Mesenteric fat pad (tissue), 1 donor: ENCODE results near the gene NDUFA11. TPM values are rescaled to one million over a fixed set of nuclear protein-coding genes. Genes with fewer than 3 reads are reported as not detected.
"Not testable (repeated sequence)": the region's sequence is repeated elsewhere in the genome, so short reads cannot be mapped to it uniquely, and the experiment has no call there.

Experiments
- DNase-seq: peaks from one replicate; pipeline ENCODE4 v3.0.0-alpha.2; 2020; ENCODE audit warnings: low spot score
- total RNA-seq: library from RNA; stranded (reverse); fragmentation: NEBNext Ultra II Directional; extraction: Animal tissue kit (Norgen Biotek cat#: 25700); gene quantifications from one replicate; pipeline ENCODE4 v1.2.1, GENCODE V29; 2021
- donor health status: DM: yes; HTN: yes; CAD: no.

NDUFA11 gene
- total RNA-seq, 1 donor from 2014 or later, result 186 TPM

DNA sequence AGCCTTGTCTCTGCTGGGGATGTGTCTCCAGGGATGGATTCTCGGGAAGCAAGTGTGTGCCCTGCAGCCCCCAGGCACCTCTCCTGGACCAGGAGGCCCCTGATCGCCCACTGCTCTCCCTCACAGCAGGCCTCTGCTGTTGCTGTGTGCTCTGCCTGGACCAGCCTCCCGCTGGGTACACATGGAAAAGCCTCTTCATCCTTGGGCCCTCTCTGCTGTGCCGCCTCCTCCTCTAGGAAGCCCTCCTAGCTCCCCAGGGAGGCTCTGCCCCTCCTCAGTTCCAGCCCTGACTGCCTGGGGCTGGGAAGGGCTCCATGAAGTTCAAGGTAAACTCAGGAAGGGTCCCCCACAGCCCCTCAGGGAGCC lies 12.0 kb downstream of the NDUFA11 start:
- DNase-seq, result no peak

DNA sequence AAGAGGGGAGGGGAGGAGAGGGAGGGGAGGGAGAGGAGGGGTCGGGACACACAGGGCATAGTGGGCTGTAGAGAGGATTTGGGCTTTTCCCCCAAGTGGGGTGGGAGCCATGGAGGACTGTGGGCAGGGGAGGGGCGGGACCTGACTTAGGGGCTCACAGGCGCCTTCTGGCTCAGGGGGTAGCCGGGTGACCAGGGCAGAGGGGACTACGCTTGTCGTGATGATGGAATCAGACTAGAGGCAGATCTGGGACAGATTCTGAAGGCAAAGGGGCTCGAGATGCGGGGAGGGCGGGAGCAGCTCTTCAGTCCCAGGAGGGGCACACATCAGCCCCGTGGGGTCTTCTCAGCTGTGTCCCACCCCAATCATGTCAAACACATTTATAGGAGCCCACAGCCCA lies 13.5 kb downstream of the NDUFA11 start:
- DNase-seq, result no peak

DNA sequence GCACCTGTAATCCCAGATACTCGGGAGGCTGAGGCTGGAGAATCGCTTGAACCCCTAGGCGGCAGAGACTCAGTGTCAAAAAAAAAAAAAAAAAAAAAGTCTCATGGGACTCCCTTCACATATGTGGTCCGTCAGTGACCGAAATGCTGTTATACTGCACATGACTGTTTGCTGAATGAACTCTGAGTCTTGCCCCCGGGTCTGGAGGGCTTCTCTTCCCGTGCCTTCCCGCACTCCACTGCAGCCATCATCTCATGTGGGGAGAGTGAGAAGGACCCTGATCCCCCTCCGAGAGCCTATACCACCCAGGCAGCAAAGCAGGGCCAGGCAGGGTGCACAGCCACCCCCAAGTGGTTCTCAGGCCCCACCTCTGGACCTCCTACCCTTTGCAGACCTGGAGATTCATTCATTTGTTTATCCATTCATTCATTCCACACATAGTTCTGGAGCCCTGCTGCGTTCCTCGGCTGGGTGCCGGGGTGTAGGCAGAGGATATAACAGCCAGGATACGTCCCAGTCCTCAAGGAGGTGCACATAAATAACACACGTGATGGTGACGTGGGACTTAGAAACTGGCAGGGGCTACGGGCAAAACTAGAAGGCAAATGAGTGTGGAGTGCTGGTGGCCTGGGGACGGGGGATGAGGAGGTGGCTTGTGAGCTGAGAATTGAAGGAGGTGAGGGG lies 14.2 kb downstream of the NDUFA11 start:
- no peak for DNase-seq

DNA sequence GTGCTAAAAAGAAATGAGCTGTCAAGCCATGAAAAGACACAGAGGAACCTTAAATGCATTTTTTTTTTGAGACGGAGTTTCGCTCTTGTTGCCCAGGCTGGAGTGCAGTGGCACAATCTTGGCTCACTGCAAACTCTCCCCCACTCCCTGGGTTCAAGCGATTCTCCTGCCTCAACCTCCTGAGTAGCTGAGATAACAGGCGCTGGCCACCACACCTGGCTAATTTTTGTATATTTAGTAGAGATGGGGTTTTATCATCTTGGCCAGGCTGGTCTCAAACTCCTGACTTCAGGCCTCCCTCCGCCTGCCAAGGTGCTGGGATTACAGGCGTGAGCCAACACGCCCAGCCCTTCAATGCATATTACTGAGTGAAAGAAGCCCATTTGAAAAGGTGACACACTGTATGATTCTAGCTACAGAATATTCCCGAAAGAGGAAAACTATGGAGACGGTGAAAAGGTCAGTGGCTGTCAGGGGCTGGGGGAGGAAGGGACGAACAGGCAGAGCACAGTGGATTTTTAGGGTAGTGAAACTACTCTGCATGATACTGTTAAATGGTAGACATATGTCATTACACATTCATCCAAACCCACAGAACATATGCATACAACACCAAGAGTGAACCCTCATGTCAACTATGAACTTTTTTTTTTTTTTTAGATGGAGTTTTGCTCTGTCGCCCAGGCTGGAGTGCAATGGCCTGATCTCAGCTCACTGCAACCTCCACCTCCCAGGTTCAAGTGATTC lies 19.4 kb downstream of the NDUFA11 start:
- DNase-seq, result not testable (repeated sequence)

DNA sequence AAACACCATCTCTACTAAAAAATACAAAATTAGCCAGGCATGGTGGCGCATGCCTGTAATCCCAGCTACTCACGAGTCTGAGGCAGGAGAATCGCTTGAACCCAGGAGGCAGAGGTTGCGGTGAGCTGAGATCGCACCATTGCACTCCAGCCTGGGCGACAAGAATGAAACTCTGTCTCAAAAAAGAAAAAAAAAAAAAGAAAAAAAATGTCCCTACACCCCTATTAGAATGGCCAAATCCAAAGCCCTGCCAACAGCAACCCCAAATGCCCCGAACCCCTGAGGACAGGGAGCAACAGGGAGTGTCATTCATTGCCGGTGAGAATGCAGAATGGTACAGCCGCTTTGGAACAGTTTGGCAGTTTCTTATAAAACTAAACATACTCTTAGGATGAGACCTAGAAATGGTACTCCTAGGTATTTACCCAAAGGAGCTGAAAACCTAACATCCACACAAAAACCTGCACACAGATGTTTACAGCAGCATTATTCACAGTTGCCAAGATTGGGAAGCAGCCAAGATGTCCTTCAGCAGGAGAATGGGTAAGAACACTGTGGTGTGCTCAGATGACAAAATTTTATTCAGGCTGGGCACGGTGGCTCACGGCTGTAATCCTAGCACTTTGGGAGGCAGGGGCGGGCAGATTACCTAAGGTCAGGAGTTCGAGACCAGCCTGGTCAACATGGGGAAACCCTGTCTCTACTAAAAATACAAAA lies 20.3 kb downstream of the NDUFA11 start:
- DNase-seq, result not testable (repeated sequence)

DNA sequence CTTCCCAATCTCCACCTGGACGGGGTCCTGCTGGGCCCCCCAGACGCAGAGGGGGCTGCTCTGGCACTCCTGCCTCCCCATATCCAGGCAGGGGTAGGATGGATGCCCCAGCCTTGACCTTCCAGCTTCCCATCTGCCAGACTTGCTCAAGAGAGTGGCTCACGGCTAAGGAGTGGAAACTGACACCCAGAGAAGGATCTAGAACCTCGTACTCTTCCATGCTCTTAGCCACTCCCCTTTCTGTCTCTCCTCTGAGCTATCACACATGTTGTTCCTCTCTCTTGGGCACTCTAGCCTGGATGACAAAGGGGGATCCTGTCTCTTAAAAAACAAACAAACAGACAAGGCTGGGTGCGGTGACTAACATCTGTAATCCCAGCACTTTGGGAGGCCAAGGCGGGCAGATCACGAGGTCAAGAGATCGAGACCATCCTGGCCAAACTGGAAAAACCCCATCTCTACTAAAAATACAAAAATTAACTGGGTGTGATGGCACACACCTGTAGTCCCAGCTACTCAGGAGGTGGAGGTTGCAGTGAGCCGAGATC lies 21.1 kb downstream of the NDUFA11 start:
- DNase-seq, result no peak

DNA sequence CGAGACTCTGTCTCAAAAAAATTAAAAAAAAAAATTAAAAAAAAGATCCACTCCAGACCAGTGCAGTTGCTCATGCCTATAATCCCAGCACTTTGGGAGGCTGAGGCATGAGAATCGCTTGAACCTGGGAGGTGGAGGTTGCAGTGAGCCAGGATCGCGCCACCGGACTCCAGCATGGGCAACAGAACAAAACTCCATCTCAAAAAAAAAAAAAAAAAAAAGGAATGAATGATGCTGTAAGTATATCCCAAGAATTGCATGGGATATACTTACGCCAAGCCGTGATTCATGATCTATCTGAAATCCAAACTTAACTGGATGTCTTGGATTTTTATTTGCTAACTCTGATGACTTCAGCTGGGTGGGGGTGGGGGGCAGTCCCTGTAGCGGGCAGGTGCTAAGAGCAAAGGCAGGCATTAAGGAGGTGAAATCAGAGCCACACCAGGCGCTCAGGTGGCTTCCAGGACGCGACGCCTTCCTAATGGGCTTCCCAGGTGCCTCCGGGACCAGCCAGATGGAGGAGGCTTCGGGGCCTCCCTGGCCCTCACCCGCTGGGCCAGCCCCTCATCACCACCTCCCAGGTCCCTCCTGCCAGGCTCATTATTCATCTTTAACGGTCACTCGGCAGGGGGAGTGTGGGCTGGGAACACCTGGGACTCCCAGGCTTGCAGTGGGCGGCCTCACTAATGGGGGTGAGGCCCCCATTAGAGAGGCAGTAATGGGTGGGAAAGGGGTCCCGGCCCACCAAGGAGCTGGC lies 21.9 kb downstream of the NDUFA11 start:
- DNase-seq, result no peak

DNA sequence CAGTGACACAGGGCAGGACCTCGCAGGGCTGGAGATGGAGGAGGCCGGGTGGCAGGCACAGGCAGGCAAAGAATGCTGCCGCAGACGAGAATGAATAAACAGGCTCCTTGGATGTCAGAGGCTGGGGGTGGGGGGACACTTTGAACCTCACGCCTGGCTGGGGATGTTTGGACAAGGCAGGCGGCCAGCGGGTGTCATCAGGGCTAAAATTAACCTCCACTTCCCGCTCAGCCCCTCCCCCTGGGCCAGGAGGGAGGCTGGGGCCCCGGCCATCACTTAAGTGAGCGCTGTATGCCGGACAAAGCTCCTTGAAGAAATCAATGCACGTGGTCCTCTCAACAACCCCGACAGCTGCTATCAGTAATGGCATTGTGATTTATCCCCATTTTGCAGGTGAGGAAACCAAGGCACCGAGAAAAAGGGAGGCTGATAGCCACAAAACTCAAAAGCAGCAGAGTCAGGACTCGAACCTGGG lies 22.9 kb downstream of the NDUFA11 start:
- DNase-seq, result no peak

DNA sequence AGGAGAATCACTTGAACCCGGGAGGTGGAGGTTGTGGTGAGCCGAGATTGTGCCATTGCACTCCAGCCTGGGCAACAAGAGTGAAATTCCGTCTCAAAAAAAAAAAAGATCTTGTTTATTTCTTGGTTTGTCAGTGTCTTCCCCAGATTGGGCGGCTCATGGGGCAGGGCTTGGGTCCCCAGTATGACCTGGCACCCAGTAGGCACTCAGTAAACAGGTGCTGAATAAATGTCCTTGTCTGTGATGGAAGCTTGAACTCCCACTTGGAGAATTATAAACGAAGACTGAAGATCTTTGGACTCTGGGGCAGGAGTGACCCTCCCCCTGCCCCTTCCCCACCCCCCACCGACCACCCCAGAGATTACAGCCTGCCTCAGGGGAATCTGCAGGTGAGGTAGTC lies 23.4 kb downstream of the NDUFA11 start:
- no peak for DNase-seq

DNA sequence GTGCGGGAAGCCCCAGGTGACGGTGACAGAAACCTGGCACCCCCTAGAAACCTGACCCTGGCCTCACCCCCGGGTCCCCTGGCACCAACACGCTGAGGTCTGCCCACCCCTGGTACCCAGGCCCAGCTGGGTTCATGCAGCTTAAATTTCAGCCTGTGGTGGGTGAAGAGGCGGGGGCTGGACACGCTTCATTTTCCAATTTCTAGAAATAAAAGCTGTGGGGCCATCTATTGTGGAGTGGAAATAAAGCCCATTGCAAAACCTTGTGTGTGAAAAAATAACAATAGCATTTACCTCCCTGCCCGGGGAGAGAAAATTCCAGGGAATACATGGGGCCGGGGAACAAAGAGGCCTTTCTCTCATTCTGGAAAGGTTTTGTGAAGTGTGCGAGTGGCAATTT lies 25.7 kb downstream of the NDUFA11 start:
- DNase-seq, result no peak

DNA sequence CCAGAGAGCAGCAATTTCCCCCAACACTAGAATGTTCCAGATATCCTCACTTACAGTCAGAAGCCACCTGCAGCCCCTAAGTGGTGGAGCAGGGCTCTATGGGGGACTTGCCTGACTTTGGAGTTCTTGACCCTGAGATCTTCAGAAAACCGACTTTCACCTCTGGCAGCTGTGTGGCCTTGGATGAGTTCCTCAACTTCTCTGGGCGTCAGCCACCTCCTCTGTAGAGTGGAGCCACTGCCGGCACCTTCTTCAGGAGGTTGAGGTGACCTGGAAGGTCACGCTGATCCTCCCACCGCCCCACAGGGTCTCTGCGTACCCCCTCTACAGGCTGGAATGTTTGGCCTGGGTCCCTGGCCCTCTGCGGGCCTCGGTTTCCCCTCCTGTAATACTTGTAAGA lies 26.2 kb downstream of the NDUFA11 start:
- no peak for DNase-seq

DNA sequence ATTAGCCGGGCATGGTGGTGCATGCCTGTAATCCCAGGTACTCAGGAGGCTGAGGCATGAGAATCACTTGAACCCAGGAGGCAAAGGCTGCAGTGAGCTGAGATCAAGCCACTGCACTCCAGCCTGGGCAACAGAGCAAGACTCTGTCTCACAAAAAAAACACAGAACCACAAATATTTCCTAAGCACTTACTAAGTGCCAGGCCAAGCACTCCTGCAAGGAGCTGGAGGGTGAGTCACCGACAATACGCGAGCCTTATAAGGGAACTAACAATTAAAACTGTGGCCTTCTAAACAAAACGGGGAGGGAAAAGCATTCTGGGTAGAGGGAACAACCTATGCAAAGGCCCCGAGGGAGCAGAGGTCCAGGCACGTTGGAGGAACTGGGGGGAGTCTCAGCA lies 29.1 kb downstream of the NDUFA11 start:
- not testable (repeated sequence) for DNase-seq

DNA sequence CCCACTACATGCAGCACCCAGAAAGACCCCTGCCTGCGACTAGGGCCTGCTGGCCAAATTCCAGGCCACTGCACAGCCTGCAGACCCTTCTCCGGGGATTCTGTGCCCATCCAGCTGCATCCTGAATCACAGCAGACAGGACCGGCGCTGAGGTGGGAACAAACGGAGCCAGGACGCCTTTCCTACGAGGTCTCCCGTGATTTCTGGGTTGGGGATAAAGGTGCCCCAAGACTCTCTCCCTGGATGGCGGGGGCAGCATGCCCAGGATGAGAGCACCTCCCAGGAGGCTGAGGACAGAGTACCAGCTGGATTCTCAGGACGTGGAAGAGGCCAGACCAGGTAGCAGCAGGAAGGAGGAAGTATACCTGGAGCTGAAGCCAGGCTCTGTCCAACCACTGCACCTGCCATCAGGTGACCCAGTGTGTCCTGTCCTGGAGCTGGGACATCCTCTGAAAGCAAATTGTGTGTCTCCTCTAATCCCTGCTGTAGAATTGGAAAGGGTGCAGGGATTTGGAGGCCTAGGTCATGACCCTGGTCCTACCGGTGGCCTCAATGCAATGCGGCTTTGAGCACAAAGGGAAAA lies 29.9 kb downstream of the NDUFA11 start:
- no peak for DNase-seq

DNA sequence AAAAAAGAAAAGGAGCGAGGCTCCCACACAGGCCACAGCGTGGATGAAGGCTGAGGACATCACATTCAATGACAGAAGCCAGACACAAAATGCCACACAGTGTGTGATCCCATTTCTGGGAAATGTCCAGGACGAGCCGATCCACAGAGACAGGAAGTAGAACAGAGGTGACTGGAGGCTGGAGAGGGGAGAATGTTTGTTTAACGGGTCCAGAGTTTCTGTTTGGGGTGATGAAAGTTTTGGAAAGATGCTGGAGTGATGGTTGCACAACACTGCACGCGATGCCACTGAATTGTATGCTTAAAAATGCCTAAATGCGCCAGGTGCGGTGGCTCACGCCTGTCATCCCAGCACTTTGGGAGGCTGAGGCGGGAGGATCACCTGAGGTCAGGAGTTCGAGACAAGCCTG lies 32.6 kb downstream of the NDUFA11 start:
- no peak for DNase-seq

DNA sequence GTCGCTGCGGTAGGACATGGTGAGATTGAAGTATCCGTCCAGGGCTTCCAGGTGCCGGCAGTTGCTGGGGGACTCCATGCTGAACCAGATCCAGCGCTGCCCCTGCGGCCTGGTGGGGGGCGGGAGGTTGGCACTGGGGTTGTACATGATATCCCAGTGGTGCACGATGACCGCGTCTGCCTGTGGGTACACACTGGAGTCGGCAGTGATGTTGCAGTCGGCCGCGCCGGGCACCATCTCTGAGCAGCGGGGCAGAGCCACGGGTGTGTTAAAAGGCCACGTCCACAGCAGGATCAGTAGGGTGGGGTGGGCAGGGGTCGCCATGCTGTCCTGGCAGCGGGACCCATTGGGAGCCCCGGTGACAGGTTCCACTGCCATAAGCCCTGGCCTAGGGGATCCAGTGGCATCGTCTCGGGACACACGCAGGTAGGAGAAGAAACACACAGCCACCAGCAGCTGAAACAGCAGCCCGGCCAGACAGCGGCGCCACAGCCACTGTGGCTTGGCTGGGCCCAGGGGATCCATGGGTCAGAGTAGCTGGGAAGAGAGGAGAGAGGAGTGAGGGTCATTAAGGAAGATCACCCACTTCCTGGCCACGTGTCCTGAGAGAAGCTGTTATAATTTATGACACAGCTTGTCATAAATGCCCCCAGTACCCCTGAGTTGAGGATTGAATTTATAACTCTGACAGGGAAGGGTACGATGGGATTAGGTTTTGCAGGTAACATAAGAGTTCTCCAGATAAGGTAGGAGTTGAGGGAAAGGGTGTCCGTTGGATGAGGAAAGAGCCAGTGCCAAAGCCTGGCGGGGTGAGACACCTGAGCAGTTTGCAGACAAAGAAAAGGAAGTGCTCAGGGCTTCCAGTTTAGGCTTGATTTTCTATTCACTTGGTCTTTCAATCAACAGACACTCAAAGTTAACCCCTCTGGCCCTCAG lies 36.1 kb downstream of the NDUFA11 start:
- DNase-seq, result no peak

DNA sequence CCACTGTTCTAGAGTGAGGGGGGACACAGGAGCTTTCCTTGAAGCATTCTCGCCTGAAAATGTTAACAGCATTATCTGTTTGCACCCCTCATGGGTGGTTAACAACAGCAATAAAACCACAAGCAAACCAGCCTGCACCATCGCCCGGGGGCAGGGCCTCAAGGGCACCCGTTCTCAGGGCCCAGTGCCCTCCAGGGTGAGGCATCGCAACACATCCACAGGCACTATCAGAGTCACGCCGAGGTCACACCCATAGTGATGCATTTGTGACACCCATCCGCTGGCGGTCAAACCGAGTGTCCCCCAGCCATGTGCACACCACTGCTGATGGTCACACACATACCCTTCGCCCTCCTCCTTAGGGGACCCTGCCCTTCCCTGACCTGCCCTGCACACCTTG lies 37.8 kb downstream of the NDUFA11 start:
- no peak for DNase-seq

DNA sequence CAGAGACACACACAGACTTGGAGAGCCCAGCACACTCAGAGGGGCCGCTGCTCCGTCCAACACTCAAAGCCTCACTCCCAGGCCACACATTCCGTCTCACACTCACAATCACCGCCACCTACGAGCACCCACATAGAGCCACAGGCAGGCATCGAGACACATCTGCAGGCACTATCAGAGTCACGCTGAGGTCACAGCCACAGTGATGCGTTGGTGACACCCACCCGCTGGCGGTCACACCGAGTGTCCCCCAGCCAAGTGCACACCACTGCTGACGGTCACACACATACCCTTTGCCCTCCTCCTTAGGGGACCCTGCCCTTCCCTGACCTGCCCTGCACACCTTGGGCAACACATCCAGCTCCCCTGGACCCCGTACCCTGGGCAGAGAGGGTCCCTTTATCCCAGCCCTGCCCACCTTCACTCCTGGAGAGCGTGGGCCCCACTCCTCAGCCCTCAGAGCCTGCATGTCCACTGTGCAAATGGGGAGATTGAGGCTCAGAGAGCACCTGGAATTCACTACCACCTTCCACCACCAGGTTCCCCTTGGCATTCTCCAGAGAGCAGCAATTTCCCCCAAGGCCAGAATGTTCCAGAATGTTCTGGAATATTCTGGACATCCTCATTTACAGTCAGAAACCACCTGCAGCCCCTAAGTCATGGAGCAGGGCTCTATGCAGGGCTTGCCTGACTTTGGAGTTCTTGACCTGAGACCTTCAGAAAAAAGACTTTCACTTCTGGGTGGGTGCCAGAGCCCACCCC lies 38.7 kb downstream of the NDUFA11 start:
- DNase-seq, result no peak

DNA sequence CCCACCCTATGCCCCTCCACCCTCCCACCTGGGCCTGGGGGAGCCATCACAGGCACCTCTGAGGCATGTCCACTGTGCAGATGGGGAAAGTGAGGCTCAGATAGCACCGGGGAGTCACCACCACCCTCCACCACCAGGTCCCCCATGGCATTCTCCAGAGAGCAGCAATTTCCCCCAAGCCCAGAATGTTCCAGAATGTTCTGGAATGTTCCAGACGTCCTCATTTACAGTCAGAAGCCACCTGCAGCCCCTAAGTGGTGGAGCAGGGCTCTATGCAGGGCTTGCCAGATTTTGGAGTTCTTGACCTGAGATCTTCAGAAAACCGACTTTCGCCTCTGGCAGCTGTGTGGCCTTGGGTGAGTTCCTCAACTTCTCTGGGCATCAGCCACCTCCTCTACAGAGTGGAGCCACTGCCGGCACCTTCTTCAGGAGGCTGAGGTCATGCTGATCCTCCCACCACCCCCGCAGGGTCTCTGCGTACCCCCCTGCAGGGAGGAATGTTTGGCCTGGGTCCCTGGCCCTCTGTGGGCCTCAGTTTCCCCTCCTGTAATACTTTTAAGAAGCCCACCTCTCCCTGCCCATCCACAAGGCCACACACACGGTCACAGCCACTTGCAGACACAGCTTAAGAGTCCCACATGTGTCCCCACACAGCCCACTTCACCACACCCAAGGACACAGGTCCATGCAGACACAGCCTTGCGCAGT lies 39.4 kb downstream of the NDUFA11 start:
- no peak for DNase-seq
